Measurements from ENCODE around the gene RADIL. TPM values are rescaled to one million over a fixed set of nuclear protein-coding genes. Genes with fewer than 3 reads are reported as not detected.

Gene RADIL
- polyA plus RNA-seq, 1 donor (not counting 4 experiments of a cell fraction or from before 2014, with no cell fraction given): not detected

DNA sequence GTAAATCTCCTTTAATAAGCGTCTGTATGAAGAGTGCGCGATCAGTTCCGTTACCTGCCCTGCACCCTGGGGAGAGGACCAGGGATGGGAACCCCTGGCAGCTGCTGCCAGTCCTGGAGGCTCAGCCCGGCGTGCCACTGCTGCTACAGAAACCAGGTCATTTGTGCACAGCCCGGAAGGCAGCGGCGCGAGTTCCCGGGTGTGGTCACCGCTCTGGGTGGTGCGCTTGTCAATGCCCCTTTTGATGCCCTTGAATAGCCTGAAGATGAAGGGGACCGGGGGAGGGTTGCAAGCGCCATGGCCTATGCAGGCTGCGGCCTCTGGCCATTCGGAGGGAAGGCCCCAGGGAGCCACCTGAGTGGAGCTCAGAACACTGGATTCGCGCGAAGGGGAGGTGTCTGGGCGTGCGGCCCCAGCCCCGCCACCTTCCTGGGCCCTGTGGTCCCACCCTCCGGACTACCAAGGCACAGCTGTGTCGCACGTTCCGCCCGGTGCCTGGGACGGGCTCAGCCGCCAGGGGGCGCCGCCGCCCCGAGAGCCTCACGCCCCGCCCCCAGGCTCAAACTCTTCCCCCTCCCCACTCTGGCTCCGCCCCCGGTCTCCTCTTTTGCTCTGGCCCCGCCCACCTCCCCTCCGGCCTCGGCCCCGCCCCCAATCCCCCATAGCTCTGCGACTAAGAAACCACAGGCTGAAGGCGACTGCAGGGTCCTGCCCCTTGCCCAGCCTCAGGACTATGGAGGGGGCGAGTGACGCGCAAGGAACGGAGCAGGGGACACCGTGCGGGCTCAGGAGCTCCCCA lies 91.6 kb downstream of the RADIL start:
- Histone ChIP-seq H2AFZ (ENCODE audit: control insufficient read depth, low read length) (no peak overlapping the region), H3K79me2 (ENCODE audit: control insufficient read depth, insufficient read depth, low read length) (no peaks in the 10 kb centered on the region), H3K4me3 (ENCODE audit: control insufficient read depth in 2 of 3, extremely low read depth in 1 of 3, insufficient read depth in 2 of 3, low read depth in 1 of 3, low read length in 3 of 3) (no peak overlapping the region), H3K9me3 (ENCODE audit: control insufficient read depth, low read depth, low read length) (no peaks in the 10 kb centered on the region), H3K4me2 (ENCODE audit: control insufficient read depth, extremely low read depth, insufficient read depth, low read depth, low read length) (no peak overlapping the region), H3K9ac (ENCODE audit: control insufficient read depth, extremely low read depth, insufficient read depth, low read length) (no peak overlapping the region), H3K9me1 (ENCODE audit: control insufficient read depth, extremely low read depth, insufficient read depth, low read length) (no peaks in the 10 kb centered on the region), H4K20me1 (ENCODE audit: control insufficient read depth, extremely low read depth, insufficient read depth, low read length) (no peaks in the 10 kb centered on the region), H3K4me1 (ENCODE audit: control insufficient read depth, extremely low read depth, insufficient read depth, low read length) (no peaks in the 10 kb centered on the region), H3K27me3 (ENCODE audit: control insufficient read depth, extremely low read depth, insufficient read depth, low read length) (no peaks in the 10 kb centered on the region), H3K36me3 (ENCODE audit: control insufficient read depth in 2 of 2, extremely low read depth in 1 of 2, insufficient read depth in 2 of 2, low read length in 2 of 2) (peaks cover 18 to 29% of the 10 kb centered on the region in 2 experiments), H3K27ac (ENCODE audit: control insufficient read depth, insufficient read depth, low read length) (no peak overlapping the region)
- DNase-seq (ENCODE audit: low read depth, low spot score) (no peak), FAIRE-seq (no peak)
- dilution Hi-C loops (cut with MboI; ENCODE audit: extremely low pct_ligation_motif_present, low sequenced_read_pairs): no loop called here
- TF ChIP-seq, protein P1, sequence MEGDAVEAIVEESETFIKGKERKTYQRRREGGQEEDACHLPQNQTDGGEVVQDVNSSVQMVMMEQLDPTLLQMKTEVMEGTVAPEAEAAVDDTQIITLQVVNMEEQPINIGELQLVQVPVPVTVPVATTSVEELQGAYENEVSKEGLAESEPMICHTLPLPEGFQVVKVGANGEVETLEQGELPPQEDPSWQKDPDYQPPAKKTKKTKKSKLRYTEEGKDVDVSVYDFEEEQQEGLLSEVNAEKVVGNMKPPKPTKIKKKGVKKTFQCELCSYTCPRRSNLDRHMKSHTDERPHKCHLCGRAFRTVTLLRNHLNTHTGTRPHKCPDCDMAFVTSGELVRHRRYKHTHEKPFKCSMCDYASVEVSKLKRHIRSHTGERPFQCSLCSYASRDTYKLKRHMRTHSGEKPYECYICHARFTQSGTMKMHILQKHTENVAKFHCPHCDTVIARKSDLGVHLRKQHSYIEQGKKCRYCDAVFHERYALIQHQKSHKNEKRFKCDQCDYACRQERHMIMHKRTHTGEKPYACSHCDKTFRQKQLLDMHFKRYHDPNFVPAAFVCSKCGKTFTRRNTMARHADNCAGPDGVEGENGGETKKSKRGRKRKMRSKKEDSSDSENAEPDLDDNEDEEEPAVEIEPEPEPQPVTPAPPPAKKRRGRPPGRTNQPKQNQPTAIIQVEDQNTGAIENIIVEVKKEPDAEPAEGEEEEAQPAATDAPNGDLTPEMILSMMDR (optimal IDR thresholded peaks at IDR 0.05 in 1 of 3, IDR thresholded peaks at IDR 0.05 in 1 of 3, conservative IDR thresholded peaks at IDR 0.05 in 1 of 3; ENCODE audit: extremely low read depth in 1 of 3, insufficient read depth in 2 of 3, low read length in 3 of 3): peak in 2 of 3 experiments; percentile 55 to 64
- TF ChIP-seq EZH2 (IDR thresholded peaks at IDR 0.05; ENCODE audit: low read length): no peak

- no peaks in the 10 kb centered on the region for H3K27me3 ChIP-seq (ENCODE audit: control insufficient read depth, extremely low read depth, insufficient read depth, low read length)
- no peak for TF ChIP-seq EZH2 (IDR thresholded peaks at IDR 0.05; ENCODE audit: low read length)
- TF ChIP-seq, protein P1 (optimal IDR thresholded peaks at IDR 0.05 in 1 of 3, IDR thresholded peaks at IDR 0.05 in 1 of 3, conservative IDR thresholded peaks at IDR 0.05 in 1 of 3; ENCODE audit: extremely low read depth in 1 of 3, insufficient read depth in 2 of 3, low read length in 3 of 3): no peak
- H3K4me2 ChIP-seq (ENCODE audit: control insufficient read depth, extremely low read depth, insufficient read depth, low read depth, low read length): no peak overlapping the region
- dilution Hi-C loops (cut with MboI; ENCODE audit: extremely low pct_ligation_motif_present, low sequenced_read_pairs): no loop called here
- no peaks in the 10 kb centered on the region for H4K20me1 ChIP-seq (ENCODE audit: control insufficient read depth, extremely low read depth, insufficient read depth, low read length)
- no peaks in the 10 kb centered on the region for H3K4me1 ChIP-seq (ENCODE audit: control insufficient read depth, extremely low read depth, insufficient read depth, low read length)
- no peak overlapping the region for H3K9ac ChIP-seq (ENCODE audit: control insufficient read depth, extremely low read depth, insufficient read depth, low read length)
- H3K27ac ChIP-seq (ENCODE audit: control insufficient read depth, insufficient read depth, low read length): no peak overlapping the region
- no peaks in the 10 kb centered on the region for H3K79me2 ChIP-seq (ENCODE audit: control insufficient read depth, insufficient read depth, low read length)
- DNase-seq (ENCODE audit: low read depth, low spot score) (no peak), FAIRE-seq (no peak)
- peaks cover 18 to 32% of the 10 kb centered on the region in 2 experiments for H3K36me3 ChIP-seq (ENCODE audit: control insufficient read depth in 2 of 2, extremely low read depth in 1 of 2, insufficient read depth in 2 of 2, low read length in 2 of 2)
- no peak overlapping the region for H2AFZ ChIP-seq (ENCODE audit: control insufficient read depth, low read length)
- no peaks in the 10 kb centered on the region for H3K9me3 ChIP-seq (ENCODE audit: control insufficient read depth, low read depth, low read length)
- H3K4me3 ChIP-seq (ENCODE audit: control insufficient read depth in 2 of 3, extremely low read depth in 1 of 3, insufficient read depth in 2 of 3, low read depth in 1 of 3, low read length in 3 of 3): no peak overlapping the region
- no peaks in the 10 kb centered on the region for H3K9me1 ChIP-seq (ENCODE audit: control insufficient read depth, extremely low read depth, insufficient read depth, low read length)
Measured at GRCh38 chr7:4791101-4791737, 92.3 kb downstream of the RADIL start.

All from keratinocyte (primary cell).